ENCODE measurements around the gene ZIC4. TPM values are rescaled to one million over a fixed set of nuclear protein-coding genes. Genes with fewer than 3 reads are reported as not detected.

ZIC4 gene
- total RNA-seq, 2 experiments from 2014 or later, result not detected

DNA sequence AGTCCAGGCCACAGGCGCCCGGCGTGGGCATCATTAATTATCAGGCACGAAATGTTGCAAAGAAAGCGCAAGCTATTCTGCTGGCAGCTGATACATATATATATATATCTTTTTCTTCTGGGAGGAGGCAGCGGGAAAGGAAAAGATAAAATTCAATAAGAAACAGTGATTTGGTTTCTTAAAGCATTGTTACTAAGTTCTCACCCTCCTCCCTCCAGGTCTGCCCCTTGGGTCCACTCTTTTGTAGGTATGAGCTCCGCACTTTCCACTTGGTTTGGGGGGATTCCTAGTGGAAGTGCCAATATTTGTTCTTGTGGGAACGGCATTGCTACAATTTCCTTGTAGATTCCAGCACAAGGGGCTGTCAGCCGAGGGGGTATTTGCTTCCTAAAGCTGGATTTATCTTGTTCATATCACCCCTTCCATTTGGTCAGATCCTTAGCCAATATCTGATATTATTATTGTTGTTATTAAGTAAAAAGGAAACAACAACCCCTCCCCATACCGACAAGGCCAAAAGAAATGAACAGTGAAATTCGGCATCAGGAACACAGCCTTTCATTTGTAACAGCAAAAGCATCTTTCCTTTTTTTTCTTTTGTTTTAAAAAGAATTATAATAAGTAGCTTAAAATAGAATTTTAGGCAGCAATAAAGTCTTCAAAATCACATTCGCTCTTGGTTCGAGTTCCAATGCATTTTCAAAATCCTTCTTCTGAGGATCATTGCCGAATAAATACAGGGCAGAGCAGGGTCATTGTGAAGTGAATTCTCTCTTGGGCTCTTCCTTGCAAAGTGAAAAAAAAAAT lies 18.4 kb upstream of the ZIC4 start:
- POLR2A ChIA-PET, result no interaction called here
- H3K9me3 ChIP-seq (ENCODE audit: control insufficient read depth in 1 of 2, insufficient read depth in 1 of 2, low read length in 2 of 2), result peaks cover 27 to 40% of the 10 kb centered on the region in 2 experiments
- no peaks in the 10 kb centered on the region for H3K4me1 ChIP-seq (ENCODE audit: insufficient read depth, low read length)
- no peaks in the 10 kb centered on the region for H3K4me1 Mint-ChIP-seq (ENCODE audit: low read depth)
- H3K4me3 Mint-ChIP-seq, result no peak overlapping the region
- H3K27ac ChIP-seq (ENCODE audit: low read depth in 1 of 2, low read length in 2 of 2), result no peak overlapping the region
- no peak overlapping the region for H3K27ac Mint-ChIP-seq
- CTCF ChIA-PET, result no interaction called here
- no peaks in the 10 kb centered on the region for H3K9me3 Mint-ChIP-seq
- ATAC-seq (ENCODE audit: poor library complexity) (no peak), DNase-seq (no peak)
- no peak for TF ChIP-seq CTCF (IDR thresholded peaks at IDR 0.05)
- peaks cover 53 to 62% of the 10 kb centered on the region in 2 experiments for H3K27me3 ChIP-seq (ENCODE audit: control insufficient read depth in 1 of 2, insufficient read depth in 2 of 2, low read length in 2 of 2)
- H3K4me3 ChIP-seq (ENCODE audit: low read length), result no peak overlapping the region
- intact Hi-C loops (cut with DNase I, micrococcal nuclease), result no loop called here
- no peaks in the 10 kb centered on the region for H3K36me3 Mint-ChIP-seq (ENCODE audit: low read depth)
- no peaks in the 10 kb centered on the region for H3K36me3 ChIP-seq (ENCODE audit: insufficient read depth, low read length)
- peaks cover 53% of the 10 kb centered on the region for H3K27me3 Mint-ChIP-seq

DNA sequence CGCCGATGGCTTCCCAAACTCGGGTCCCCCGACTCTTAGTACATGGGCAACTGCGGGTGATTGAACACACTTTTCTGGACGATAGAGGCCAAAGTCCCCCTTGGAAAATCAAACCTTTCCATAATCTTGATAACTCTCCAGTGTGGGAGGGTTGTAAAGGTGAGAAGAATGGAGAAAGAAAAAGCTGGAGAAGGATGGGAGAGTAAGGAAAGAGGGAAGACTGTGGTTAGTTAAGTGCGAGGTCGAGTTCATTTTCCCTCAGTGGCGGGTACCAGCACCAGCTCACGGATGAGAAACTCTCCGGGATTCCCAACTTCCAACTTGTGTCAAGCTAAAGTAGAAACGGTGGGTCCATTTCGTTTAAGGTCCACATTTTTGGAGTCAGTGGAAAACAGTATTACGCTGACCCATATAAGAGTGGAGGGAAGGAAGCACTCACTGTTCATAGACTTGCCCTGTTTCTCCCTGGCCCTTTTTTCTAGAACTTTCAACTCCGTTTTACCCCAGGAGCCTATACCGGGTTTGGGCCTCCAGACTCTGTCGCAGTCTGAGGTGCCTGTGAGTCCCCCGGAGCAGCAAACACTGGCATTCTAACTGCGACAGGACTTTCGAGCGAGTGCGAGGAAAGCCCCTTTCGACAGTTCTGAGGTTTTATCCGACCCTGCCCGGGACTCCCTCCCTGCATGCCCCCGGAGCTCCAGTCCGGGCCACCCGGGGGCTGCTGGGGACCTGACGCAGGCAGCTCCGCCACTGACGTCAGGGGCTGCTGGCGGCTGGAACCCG lies 17.6 kb upstream of the ZIC4 start:
- peaks cover 61 to 70% of the 10 kb centered on the region in 2 experiments for H3K27me3 ChIP-seq (ENCODE audit: control insufficient read depth in 1 of 2, insufficient read depth in 2 of 2, low read length in 2 of 2)
- Mint-ChIP-seq H3K4me1 (ENCODE audit: low read depth) (no peaks in the 10 kb centered on the region), H3K27me3 (peaks cover 58% of the 10 kb centered on the region), H3K27ac (no peak overlapping the region), H3K36me3 (ENCODE audit: low read depth) (no peaks in the 10 kb centered on the region), H3K9me3 (no peaks in the 10 kb centered on the region), H3K4me3 (no peak overlapping the region)
- ChIA-PET CTCF (no interaction called here), POLR2A (no interaction called here)
- DNase-seq (no peak), ATAC-seq (ENCODE audit: poor library complexity) (no peak)
- peaks cover 33 to 48% of the 10 kb centered on the region in 2 experiments for H3K9me3 ChIP-seq (ENCODE audit: control insufficient read depth in 1 of 2, insufficient read depth in 1 of 2, low read length in 2 of 2)
- intact Hi-C loops (cut with DNase I, micrococcal nuclease), result no loop called here
- H3K36me3 ChIP-seq (ENCODE audit: insufficient read depth, low read length), result no peaks in the 10 kb centered on the region
- no peak for TF ChIP-seq CTCF (IDR thresholded peaks at IDR 0.05)
- no peak overlapping the region for H3K27ac ChIP-seq (ENCODE audit: low read depth in 1 of 2, low read length in 2 of 2)
- H3K4me3 ChIP-seq (ENCODE audit: low read length), result no peak overlapping the region
- H3K4me1 ChIP-seq (ENCODE audit: insufficient read depth, low read length), result no peaks in the 10 kb centered on the region

DNA sequence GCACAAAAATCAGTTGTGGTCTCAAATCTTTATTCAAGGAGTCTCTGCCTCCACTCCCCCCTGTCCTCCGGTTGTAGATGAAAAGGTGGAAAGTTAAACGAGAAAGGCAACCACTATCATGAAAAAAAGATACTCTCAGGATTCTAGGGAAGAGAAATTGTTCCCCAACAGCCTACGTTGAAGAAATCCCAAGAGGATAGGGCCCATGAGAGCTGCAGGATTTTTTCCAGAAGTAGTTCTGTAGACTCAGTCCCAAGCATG lies 17.1 kb upstream of the ZIC4 start:
- Histone ChIP-seq H3K9me3 (ENCODE audit: control insufficient read depth in 1 of 2, insufficient read depth in 1 of 2, low read length in 2 of 2) (peaks cover 34 to 50% of the 10 kb centered on the region in 2 experiments), H3K27ac (ENCODE audit: low read depth in 1 of 2, low read length in 2 of 2) (no peak overlapping the region), H3K4me3 (ENCODE audit: low read length) (no peak overlapping the region), H3K27me3 (ENCODE audit: control insufficient read depth in 1 of 2, insufficient read depth in 2 of 2, low read length in 2 of 2) (peaks cover 66 to 75% of the 10 kb centered on the region in 2 experiments), H3K4me1 (ENCODE audit: insufficient read depth, low read length) (no peaks in the 10 kb centered on the region), H3K36me3 (ENCODE audit: insufficient read depth, low read length) (no peaks in the 10 kb centered on the region)
- H3K9me3 Mint-ChIP-seq, result no peaks in the 10 kb centered on the region
- no peaks in the 10 kb centered on the region for H3K4me1 Mint-ChIP-seq (ENCODE audit: low read depth)
- no peak overlapping the region for H3K27ac Mint-ChIP-seq
- no peaks in the 10 kb centered on the region for H3K36me3 Mint-ChIP-seq (ENCODE audit: low read depth)
- POLR2A ChIA-PET, result no interaction called here
- H3K27me3 Mint-ChIP-seq, result peaks cover 63% of the 10 kb centered on the region
- no peak for DNase-seq
- no peak for TF ChIP-seq CTCF (IDR thresholded peaks at IDR 0.05)
- no peak overlapping the region for H3K4me3 Mint-ChIP-seq
- no peak for ATAC-seq (ENCODE audit: poor library complexity)
- CTCF ChIA-PET, result no interaction called here
- intact Hi-C loops (cut with DNase I, micrococcal nuclease), result no loop called here
